ENCODE data around the gene RGS7BP. TPM values are rescaled to one million over a fixed set of nuclear protein-coding genes. Genes with fewer than 3 reads are reported as not detected.

Gene RGS7BP
- total and polyA plus RNA-seq, 2 donors (not counting 1 experiment from before 2014, with no cell fraction given) = under 0.01 to 0.20 TPM

DNA sequence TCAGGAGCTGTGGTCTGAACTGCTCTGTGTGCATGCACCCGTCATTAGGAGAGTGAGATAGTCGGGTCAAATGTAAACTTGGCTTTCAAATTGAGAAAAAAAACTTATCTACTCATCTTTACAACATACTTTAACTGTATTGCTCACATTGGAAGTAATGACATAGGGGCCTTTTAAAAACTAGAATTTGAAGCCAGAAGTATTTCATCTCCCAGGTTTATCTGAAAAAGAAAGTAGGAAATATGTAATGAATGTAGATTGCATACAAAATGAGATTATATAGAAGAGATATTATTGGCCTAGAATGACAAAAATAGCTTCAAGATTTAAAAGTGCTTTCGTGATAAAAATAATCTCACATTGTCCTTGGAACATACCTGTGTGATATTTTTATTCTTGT, 24.3 kb downstream of the RGS7BP start:
- no peak overlapping the region for H3K4me2 ChIP-seq (ENCODE audit: extremely low read depth, insufficient read depth, low read length)
- no peaks in the 10 kb centered on the region for H4K20me1 ChIP-seq (ENCODE audit: control insufficient read depth, extremely low read depth, insufficient read depth, low read length)
- H3K9ac ChIP-seq (ENCODE audit: insufficient read depth, low read length) = no peak overlapping the region
- H3K4me3 ChIP-seq (replicated peaks in 1 of 4; ENCODE audit: control extremely low read depth in 1 of 4, insufficient read depth in 1 of 4, low read depth in 3 of 4, low read length in 4 of 4) = no peak overlapping the region
- no peak for DNase-seq (ENCODE audit: low read depth in 2 of 2)
- H2AFZ ChIP-seq (ENCODE audit: low read length) = no peak overlapping the region
- H3K9me3 ChIP-seq (ENCODE audit: control insufficient read depth, insufficient read depth, low read depth, low read length) = no peaks in the 10 kb centered on the region
- H3K27ac ChIP-seq (ENCODE audit: insufficient read depth, low read length) = no peak overlapping the region
- peaks cover 5% of the 10 kb centered on the region for H3K27me3 ChIP-seq (ENCODE audit: control insufficient read depth, insufficient read depth, low read length)
- no peaks in the 10 kb centered on the region for H3K36me3 ChIP-seq (ENCODE audit: control insufficient read depth, insufficient read depth, low read length)
- TF ChIP-seq, protein P1, sequence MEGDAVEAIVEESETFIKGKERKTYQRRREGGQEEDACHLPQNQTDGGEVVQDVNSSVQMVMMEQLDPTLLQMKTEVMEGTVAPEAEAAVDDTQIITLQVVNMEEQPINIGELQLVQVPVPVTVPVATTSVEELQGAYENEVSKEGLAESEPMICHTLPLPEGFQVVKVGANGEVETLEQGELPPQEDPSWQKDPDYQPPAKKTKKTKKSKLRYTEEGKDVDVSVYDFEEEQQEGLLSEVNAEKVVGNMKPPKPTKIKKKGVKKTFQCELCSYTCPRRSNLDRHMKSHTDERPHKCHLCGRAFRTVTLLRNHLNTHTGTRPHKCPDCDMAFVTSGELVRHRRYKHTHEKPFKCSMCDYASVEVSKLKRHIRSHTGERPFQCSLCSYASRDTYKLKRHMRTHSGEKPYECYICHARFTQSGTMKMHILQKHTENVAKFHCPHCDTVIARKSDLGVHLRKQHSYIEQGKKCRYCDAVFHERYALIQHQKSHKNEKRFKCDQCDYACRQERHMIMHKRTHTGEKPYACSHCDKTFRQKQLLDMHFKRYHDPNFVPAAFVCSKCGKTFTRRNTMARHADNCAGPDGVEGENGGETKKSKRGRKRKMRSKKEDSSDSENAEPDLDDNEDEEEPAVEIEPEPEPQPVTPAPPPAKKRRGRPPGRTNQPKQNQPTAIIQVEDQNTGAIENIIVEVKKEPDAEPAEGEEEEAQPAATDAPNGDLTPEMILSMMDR (conservative IDR thresholded peaks at IDR 0.05 in 1 of 2, IDR thresholded peaks at IDR 0.05 in 1 of 2; ENCODE audit: low read depth in 1 of 2, low read length in 2 of 2) = no peak
- no peak for TF ChIP-seq EZH2 (IDR thresholded peaks at IDR 0.05; ENCODE audit: low read length, missing control alignments)
- H3K79me2 ChIP-seq (ENCODE audit: control insufficient read depth, insufficient read depth, low read length) = no peaks in the 10 kb centered on the region
- no peaks in the 10 kb centered on the region for H3K4me1 ChIP-seq (ENCODE audit: control insufficient read depth, extremely low read depth, insufficient read depth, low read length)

GRCh38 chr5:64532212-64532611, 26.4 kb downstream of the RGS7BP start:
- TF ChIP-seq, protein P1 (conservative IDR thresholded peaks at IDR 0.05 in 1 of 2, IDR thresholded peaks at IDR 0.05 in 1 of 2; ENCODE audit: low read depth in 1 of 2, low read length in 2 of 2) = no peak
- no peak for TF ChIP-seq EZH2 (IDR thresholded peaks at IDR 0.05; ENCODE audit: low read length, missing control alignments)
- Histone ChIP-seq H3K27ac (ENCODE audit: insufficient read depth, low read length) (no peak overlapping the region), H3K4me2 (ENCODE audit: extremely low read depth, insufficient read depth, low read length) (no peak overlapping the region), H3K9me3 (ENCODE audit: control insufficient read depth, insufficient read depth, low read depth, low read length) (no peaks in the 10 kb centered on the region), H3K79me2 (ENCODE audit: control insufficient read depth, insufficient read depth, low read length) (no peaks in the 10 kb centered on the region), H4K20me1 (ENCODE audit: control insufficient read depth, extremely low read depth, insufficient read depth, low read length) (no peaks in the 10 kb centered on the region), H3K9ac (ENCODE audit: insufficient read depth, low read length) (no peak overlapping the region), H3K27me3 (ENCODE audit: control insufficient read depth, insufficient read depth, low read length) (peaks cover 5% of the 10 kb centered on the region), H3K36me3 (ENCODE audit: control insufficient read depth, insufficient read depth, low read length) (no peaks in the 10 kb centered on the region), H3K4me3 (replicated peaks in 1 of 4; ENCODE audit: control extremely low read depth in 1 of 4, insufficient read depth in 1 of 4, low read depth in 3 of 4, low read length in 4 of 4) (no peak overlapping the region), H2AFZ (ENCODE audit: low read length) (no peak overlapping the region), H3K4me1 (ENCODE audit: control insufficient read depth, extremely low read depth, insufficient read depth, low read length) (no peaks in the 10 kb centered on the region)
- no peak for DNase-seq (ENCODE audit: low read depth in 2 of 2)

GRCh38 chr5:64532657-64533056, 26.8 kb downstream of the RGS7BP start:
- no peak for TF ChIP-seq EZH2 (IDR thresholded peaks at IDR 0.05; ENCODE audit: low read length, missing control alignments)
- TF ChIP-seq, protein P1 (conservative IDR thresholded peaks at IDR 0.05 in 1 of 2, IDR thresholded peaks at IDR 0.05 in 1 of 2; ENCODE audit: low read depth in 1 of 2, low read length in 2 of 2) = no peak
- Histone ChIP-seq H3K4me3 (replicated peaks in 1 of 4; ENCODE audit: control extremely low read depth in 1 of 4, insufficient read depth in 1 of 4, low read depth in 3 of 4, low read length in 4 of 4) (no peak overlapping the region), H3K9ac (ENCODE audit: insufficient read depth, low read length) (no peak overlapping the region), H2AFZ (ENCODE audit: low read length) (no peak overlapping the region), H3K36me3 (ENCODE audit: control insufficient read depth, insufficient read depth, low read length) (no peaks in the 10 kb centered on the region), H3K79me2 (ENCODE audit: control insufficient read depth, insufficient read depth, low read length) (no peaks in the 10 kb centered on the region), H3K27ac (ENCODE audit: insufficient read depth, low read length) (no peak overlapping the region), H3K4me2 (ENCODE audit: extremely low read depth, insufficient read depth, low read length) (no peak overlapping the region), H3K4me1 (ENCODE audit: control insufficient read depth, extremely low read depth, insufficient read depth, low read length) (no peaks in the 10 kb centered on the region), H4K20me1 (ENCODE audit: control insufficient read depth, extremely low read depth, insufficient read depth, low read length) (no peaks in the 10 kb centered on the region), H3K9me3 (ENCODE audit: control insufficient read depth, insufficient read depth, low read depth, low read length) (no peaks in the 10 kb centered on the region), H3K27me3 (ENCODE audit: control insufficient read depth, insufficient read depth, low read length) (peaks cover 5% of the 10 kb centered on the region)
- DNase-seq (ENCODE audit: low read depth in 2 of 2) = no peak

Data from fibroblast of lung (primary cell).